NCI-H128 (cell line): ENCODE results near the gene ZNF574.
A peak's percentile ranks its signal among the peaks of the same experiment; 100 is the strongest.
"Not testable (repeated sequence)": the region's sequence is repeated elsewhere in the genome, so short reads cannot be mapped to it uniquely, and the experiment has no call there.

Experiments
- DNase-seq: peaks from one replicate; lab custom pipeline; 2025; ENCODE audit not compliant: unreplicated experiment; lab: John Stamatoyannopoulos, UW

The ZNF574 gene

GRCh38 chr19:42098781-42099180, 22.8 kb downstream of the ZNF574 start:
- no peak for DNase-seq

- DNase-seq, result no peak
Observed at GRCh38 chr19:42099336-42099925, 23.5 kb downstream of the ZNF574 start.

- not testable (repeated sequence) for DNase-seq
Observed at GRCh38 chr19:42100241-42100640, 24.3 kb downstream of the ZNF574 start.

GRCh38 chr19:42102877-42103276, 26.9 kb downstream of the ZNF574 start:
- no peak for DNase-seq

- DNase-seq, result no peak
Observed at GRCh38 chr19:42105368-42105767, 29.4 kb downstream of the ZNF574 start.

- DNase-seq, result peak; percentile 74
Observed at GRCh38 chr19:42108527-42109389, 32.8 kb downstream of the ZNF574 start.

- no peak for DNase-seq
Observed at GRCh38 chr19:42109896-42110295, 33.9 kb downstream of the ZNF574 start.

- DNase-seq, result no peak
Observed at GRCh38 chr19:42110658-42111057, 34.7 kb downstream of the ZNF574 start.

- no peak for DNase-seq
Observed at GRCh38 chr19:42111384-42111783, 35.4 kb downstream of the ZNF574 start.

- DNase-seq, result no peak
Observed at GRCh38 chr19:42111811-42112210, 35.8 kb downstream of the ZNF574 start.

- peak; percentile 35 for DNase-seq
Observed at GRCh38 chr19:42113641-42114348, 37.8 kb downstream of the ZNF574 start.

GRCh38 chr19:42114412-42114811, 38.4 kb downstream of the ZNF574 start:
- DNase-seq, result no peak

- DNase-seq, result no peak
Observed at GRCh38 chr19:42115219-42115618, 39.3 kb downstream of the ZNF574 start.

GRCh38 chr19:42115705-42116104, 39.7 kb downstream of the ZNF574 start:
- DNase-seq, result no peak

- no peak for DNase-seq
Observed at GRCh38 chr19:42116308-42117075, 40.5 kb downstream of the ZNF574 start.

- DNase-seq, result no peak
Observed at GRCh38 chr19:42117076-42117475, 41.1 kb downstream of the ZNF574 start.

- DNase-seq, result no peak
Observed at GRCh38 chr19:42120276-42120980, 44.5 kb downstream of the ZNF574 start.

GRCh38 chr19:42121036-42121621, 45.2 kb downstream of the ZNF574 start:
- DNase-seq, result no peak

- no peak for DNase-seq
Observed at GRCh38 chr19:42121656-42122069, 45.7 kb downstream of the ZNF574 start.
